Testis (tissue), 2 donors: ENCODE data around the gene CSMD2.

Experiments used
- POLR2A ChIP-seq: fragments of 450-650 bp; IDR thresholded peaks from one replicate; pipeline ENCODE4 v1.6.1; 2017; ENCODE audit warnings: antibody characterized with exemption, mild to moderate bottlenecking, moderate library complexity
- TF ChIP-seq, protein P1 (sequence below), 3 experiments: fragments of 450-650 bp in 2 of 3; fragments of 200-600 bp in 1 of 3; sonication (generic) in 1 of 3; IDR thresholded peaks; one replicate each; pipeline ENCODE4 v1.5.1; 2016 to 2019; ENCODE audit warnings: antibody characterized with exemption in 3 of 3, mild to moderate bottlenecking in 2 of 3, moderate library complexity in 1 of 3

DNA sequence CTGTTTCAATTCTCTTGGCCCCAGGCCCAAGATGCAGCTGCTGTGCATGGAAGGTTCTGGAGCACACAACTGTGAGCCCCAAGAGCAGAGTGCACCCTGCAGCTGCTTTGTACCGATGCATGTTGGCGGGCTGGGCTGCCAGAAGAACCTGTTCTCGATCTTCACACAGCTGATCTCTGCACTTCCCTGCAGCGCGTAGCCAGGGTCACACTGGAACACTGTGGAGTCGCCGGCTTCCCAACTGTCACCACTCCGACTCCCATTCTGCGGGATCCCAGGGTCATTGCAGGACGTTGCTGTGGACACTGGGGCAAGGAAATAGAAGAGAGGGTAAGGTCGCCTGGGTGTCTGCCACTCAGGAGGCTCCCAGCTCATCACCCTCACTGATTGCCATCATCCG, 507.2 kb downstream of the CSMD2 start:
- TF ChIP-seq, protein P1, sequence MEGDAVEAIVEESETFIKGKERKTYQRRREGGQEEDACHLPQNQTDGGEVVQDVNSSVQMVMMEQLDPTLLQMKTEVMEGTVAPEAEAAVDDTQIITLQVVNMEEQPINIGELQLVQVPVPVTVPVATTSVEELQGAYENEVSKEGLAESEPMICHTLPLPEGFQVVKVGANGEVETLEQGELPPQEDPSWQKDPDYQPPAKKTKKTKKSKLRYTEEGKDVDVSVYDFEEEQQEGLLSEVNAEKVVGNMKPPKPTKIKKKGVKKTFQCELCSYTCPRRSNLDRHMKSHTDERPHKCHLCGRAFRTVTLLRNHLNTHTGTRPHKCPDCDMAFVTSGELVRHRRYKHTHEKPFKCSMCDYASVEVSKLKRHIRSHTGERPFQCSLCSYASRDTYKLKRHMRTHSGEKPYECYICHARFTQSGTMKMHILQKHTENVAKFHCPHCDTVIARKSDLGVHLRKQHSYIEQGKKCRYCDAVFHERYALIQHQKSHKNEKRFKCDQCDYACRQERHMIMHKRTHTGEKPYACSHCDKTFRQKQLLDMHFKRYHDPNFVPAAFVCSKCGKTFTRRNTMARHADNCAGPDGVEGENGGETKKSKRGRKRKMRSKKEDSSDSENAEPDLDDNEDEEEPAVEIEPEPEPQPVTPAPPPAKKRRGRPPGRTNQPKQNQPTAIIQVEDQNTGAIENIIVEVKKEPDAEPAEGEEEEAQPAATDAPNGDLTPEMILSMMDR (IDR thresholded peaks at IDR 0.05): no peak
- no peak for TF ChIP-seq POLR2A
